ENCODE results near the gene IFNA16.
"Not testable (repeated sequence)": the region's sequence is repeated elsewhere in the genome, so short reads cannot be mapped to it uniquely, and the experiment has no call there.

IFNA16 gene

DNA sequence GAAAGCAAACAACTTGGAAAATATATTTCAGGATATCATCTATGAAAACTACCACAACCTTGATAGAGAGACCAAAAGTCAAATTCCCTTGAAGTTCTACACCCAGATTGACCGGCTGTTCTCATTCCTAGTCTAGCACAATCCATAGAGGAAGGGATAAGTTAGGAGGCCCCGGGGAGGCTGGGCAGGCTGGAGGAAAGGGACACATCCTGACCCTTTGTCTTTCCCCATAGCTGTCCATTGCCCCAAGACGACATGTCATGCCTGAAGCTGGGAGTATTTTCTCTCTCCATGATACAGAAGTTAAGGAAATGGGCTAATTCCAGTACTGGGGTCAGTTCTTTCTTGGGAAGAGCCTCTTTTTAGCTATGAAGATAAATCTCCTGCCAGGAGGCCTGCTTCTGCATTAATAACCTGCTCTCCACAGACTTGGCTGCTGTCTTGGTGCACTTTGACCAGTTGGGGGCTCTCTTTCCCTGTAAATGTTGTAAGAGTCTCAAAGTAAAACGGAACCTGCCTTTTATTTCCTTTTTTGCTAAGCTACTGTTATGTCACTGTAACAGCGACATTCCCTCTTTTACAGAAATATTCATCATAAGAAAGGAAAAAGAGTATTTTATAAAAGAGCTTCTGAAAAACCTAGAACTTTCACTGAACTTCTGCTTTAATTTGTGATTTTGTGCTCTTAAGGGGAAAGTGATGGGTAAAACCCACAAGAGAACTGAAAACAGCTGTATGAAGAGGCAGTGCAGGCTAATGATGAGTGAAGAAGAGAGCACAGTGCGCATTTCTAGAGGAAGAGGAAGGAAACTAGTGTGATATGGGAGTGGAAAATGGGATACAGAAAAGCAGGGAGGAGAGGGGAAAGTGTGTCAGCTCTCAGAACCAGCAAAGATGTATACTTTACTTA lies 22.0 kb downstream of the IFNA16 start:
- FAIRE-seq = peak; percentile 23

DNA sequence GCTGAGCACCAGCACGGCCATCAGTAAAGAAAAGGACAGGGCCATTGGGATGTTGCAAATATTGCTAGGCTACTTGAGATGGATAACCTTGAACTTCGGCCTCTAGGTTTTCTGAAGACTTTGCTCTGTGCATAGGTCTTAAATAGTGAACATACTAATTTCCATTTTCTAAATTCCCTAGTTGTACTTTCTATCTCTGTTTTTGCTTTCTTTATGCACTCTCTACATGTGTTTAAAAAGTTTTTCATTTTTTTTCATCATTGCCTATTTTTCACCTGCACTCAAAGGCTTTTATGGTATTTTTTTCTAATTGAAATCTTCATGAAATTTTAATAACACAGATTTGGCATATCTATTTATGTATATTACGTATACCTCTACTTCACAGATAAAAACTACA lies 29.6 kb downstream of the IFNA16 start, which contains the start of gene IFNA4:
IFNA4 (minus strand) TSS at position 101 of the 400 bp plus-strand sequence; CDS start at position 45, 56 bp downstream.
- not testable (repeated sequence) for FAIRE-seq

DNA sequence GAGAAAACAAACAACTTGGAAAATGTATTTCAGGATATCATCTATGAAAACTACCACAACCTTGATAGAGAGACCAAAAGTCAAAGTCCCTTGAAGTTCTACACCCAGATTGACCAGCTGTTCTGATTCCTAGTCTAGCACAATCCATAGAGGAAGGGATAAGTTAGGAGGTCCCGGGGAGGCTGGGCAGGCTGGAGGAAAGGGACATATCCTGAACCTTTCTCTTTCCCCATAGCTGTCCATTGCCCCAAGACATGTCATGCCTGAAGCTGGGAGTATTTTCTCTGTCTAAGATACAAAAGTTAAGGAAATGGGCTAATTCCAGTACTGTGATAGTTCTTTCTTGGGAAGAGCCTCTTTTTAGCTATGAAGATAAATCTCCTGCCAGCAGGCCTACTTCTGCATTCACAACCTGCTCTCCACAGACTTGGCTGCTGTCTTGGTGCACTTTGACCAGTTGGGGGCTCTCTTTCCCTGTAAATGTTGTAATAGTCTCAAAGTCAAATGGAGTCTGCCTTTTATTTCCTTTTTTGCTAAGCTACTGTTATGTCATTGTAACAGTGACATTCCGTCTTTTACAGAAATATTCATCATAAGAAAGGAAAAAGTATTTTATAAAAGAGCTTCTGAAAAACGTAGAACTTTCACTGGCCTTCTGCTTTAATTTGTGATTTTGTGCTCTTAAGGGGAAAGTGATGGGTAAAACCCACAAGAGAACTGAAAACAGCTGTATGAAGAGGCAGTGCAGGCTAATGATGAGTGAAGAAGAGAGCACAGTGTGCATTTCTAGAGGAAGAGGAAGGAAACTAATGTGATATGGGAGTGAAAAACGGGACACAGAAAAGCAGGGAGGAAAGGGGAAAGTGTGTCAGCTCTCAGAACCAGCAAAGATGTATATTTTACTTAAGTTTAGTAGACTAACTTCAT lies 34.0 kb downstream of the IFNA16 start:
- not testable (repeated sequence) for FAIRE-seq

DNA sequence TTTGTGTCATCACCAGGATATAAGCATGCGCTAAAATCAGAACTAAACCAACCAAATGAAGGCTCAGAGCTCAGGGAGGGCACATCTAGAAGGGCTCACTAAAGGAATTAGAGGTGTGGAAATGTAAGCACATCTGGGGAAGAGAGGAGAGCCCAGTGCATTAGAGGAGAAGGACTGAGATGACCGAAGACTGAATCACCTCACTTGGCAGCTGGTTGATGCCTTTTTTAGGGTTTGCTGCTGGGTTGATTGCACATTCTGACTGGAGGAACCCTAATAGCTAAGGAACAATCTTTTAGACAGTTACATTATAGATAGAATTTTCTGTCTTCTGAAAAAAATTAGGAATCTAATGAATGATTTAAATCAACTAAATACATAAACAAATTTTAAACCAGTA lies 42.4 kb downstream of the IFNA16 start:
- no peak for FAIRE-seq

DNA sequence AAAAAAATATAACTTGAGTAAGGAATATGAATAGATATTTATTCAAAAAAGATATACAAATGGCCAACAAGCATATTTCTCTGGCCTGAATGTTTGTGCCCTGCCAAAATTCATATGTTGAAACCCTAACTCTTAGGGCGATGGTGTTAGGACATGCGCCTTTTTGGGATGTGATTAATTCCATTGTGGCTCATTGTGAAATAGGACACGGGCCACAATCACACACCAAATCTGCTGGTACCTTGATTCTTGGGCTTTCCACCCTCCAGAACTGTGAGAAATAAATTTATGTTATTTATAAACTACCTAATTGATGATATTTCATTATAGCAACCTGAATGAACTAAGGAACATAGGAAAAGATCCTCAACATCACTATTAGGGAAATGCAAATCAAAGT lies 45.0 kb downstream of the IFNA16 start:
- no peak for FAIRE-seq

DNA sequence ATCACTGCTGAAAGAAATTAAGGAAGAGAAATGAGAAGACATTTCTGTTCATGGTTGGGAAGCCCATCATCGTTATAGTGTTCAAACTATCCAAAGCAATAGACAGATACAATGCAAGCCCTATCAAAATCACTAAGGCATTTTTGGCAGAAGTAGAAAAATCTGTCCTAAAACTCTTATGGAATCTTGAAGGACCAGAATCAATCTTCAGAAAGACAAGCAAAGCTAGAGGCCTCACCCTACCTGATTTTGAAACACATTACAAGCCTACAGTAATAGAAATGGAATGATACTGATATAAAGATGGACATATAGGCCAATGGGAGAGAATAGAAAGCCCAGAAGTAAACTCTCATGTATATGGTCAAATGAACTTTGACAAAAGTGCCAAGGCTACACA lies 45.8 kb downstream of the IFNA16 start:
- FAIRE-seq = no peak

DNA sequence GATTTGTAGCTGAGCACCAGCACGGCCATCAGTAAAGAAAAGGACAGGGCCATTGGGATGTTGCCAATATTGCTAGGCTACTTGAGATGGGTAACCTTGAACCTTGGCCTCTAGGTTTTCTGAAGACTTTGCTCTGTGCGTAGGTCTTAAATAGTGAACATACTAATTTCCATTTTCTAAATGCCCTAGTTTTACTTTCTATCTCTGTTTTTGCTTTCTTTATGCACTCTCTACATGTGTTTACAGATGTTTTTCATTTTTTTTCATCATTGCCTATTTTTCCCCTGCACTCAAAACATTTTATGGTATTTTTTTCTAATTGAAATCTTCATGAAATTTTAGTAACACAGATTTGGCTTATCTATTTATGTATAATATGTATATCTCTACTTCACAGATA lies 50.6 kb downstream of the IFNA16 start, which contains the start of gene IFNA21:
IFNA21 (minus strand) TSS at position 101 of the 400 bp plus-strand sequence; CDS start at position 53, 48 bp downstream.
- not testable (repeated sequence) for FAIRE-seq

All from endometrium (tissue), 2 donors.